Measurements from ENCODE around the gene VWA3A.

DNA sequence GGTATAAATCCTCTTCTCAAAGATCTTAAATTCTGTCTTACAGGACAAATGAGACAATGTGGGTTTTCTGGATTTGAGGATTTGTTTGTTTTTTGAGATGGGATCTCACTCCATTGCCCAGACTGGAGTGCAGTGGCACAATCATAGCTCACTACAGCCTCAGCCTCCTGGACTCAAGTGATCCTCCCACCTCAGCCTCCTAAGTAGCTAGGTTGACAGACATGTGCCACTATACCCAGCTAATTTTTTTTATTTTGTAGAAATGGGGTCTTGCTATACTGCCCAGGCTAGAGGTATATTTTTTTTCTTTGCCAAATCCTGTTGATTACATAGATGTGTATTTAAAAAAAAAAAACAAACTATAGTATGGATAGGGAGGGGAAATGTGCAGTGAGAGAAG is 38.2 kb downstream of the VWA3A start:
- TF ChIP-seq, protein P1, sequence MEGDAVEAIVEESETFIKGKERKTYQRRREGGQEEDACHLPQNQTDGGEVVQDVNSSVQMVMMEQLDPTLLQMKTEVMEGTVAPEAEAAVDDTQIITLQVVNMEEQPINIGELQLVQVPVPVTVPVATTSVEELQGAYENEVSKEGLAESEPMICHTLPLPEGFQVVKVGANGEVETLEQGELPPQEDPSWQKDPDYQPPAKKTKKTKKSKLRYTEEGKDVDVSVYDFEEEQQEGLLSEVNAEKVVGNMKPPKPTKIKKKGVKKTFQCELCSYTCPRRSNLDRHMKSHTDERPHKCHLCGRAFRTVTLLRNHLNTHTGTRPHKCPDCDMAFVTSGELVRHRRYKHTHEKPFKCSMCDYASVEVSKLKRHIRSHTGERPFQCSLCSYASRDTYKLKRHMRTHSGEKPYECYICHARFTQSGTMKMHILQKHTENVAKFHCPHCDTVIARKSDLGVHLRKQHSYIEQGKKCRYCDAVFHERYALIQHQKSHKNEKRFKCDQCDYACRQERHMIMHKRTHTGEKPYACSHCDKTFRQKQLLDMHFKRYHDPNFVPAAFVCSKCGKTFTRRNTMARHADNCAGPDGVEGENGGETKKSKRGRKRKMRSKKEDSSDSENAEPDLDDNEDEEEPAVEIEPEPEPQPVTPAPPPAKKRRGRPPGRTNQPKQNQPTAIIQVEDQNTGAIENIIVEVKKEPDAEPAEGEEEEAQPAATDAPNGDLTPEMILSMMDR (IDR thresholded peaks at IDR 0.05; ENCODE audit: borderline replicate concordance, extremely low read depth, low read length, poor library complexity, severe bottlenecking) = no peak
- no peak for TF ChIP-seq EZH2 (IDR thresholded peaks at IDR 0.05; ENCODE audit: borderline replicate concordance, low read depth, low read length, severe bottlenecking)

Data from DND-41 (cell line).